GM23248 (cell line): ENCODE data around the gene SERINC1.

Experiments used
- EZH2 ChIP-seq: fragments of 200-600 bp; sonication (generic); IDR thresholded peaks from 2 replicates; pipeline ENCODE4 v1.6.1; 2018; ENCODE audit warnings: antibody characterized with exemption, mild to moderate bottlenecking; ENCODE audit not compliant: insufficient read depth, poor library complexity, severe bottlenecking
- EZH2phosphoT487 ChIP-seq: fragments of 200-600 bp; sonication (generic); IDR thresholded peaks from 2 replicates; pipeline ENCODE4 v1.6.1; 2018; ENCODE audit warnings: antibody characterized with exemption, moderate library complexity, mild to moderate bottlenecking, low read depth; ENCODE audit not compliant: insufficient read depth

GRCh38 chr6:122501475-122501874 lies 29.9 kb upstream of the SERINC1 start:
- TF ChIP-seq EZH2phosphoT487 (no peak), EZH2 (no peak)
